ENCODE data around the gene PLPPR5.
"Not testable (repeated sequence)": the region's sequence is repeated elsewhere in the genome, so short reads cannot be mapped to it uniquely, and the experiment has no call there.

The PLPPR5 gene

DNA sequence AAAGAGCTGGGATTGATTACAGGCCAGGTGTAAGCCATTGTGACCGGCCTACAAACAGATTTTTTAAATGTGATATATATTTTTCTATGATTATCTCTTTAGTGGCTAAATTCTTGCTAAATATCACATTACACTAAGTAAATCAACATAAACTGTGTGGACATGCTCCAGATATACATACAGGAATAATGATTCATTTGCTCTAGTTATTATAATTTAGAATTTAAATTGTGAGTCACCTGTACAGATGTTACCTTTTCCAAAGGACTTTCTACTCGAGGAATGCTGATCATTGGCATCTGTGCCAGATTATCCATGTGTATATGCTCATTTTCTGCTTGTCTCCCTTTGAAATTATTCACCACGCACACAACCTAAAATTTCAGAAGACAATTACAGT is 90.1 kb downstream of the PLPPR5 start:
- DNase-seq (ENCODE audit: low spot score), result no peak

DNA sequence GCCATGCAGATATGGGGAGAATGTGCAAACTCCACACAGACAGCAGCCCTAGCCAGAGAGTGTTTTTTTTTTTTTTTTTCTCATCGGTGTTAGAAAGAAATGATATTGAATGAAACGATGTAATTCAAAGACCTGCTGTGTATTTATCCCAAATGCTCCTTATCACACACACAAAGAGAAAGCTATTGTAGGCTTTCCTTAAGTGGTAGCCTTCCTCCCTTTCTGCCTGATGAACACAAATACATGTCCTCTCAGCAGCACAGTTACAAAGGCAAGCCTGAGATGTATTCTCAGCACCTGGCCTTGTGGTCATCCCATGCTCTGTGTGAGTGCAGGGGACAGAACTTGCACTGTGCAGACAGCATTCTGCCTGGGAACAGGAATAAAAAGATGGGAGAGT is 93.8 kb downstream of the PLPPR5 start:
- no peak for DNase-seq (ENCODE audit: low spot score)

DNA sequence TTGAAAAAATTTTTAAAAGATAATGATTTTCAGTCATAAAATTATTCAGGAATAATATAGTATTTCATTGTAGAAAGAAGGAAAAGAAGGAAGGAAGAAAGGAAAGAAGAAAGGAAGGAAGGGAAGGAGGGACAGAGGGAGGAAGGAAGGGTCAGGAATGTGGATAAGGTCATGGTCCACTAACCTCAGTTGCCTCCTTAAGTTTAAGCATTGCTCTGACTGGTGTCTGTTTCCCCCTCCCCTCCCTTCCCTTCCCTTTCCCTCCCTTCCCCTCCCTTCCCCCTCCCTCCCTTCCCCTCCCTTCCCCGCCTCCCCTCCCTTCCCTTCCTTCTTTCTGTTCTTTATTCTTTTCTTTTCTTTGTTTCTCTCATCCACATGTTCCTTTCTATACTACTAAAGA is 95.7 kb downstream of the PLPPR5 start:
- DNase-seq (ENCODE audit: low spot score), result no peak

DNA sequence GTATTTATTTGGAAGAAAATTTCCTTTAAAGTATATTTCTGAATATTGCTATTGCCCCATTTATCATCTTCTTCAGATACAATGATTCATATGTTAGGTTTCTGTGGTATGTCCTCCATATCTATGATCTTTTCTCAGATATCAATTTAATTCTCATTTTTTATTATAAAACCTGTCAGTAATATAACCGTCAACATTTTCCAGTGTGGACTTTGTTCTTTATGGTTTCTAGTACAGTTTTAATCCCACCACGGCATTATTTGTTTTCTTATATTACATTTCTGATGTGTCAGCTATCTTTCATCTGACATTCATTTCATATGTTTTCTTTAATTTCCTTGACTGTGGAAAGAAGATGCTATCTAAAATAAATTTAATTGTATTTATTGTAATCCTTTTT is 97.9 kb downstream of the PLPPR5 start:
- no peak for DNase-seq (ENCODE audit: low spot score)

DNA sequence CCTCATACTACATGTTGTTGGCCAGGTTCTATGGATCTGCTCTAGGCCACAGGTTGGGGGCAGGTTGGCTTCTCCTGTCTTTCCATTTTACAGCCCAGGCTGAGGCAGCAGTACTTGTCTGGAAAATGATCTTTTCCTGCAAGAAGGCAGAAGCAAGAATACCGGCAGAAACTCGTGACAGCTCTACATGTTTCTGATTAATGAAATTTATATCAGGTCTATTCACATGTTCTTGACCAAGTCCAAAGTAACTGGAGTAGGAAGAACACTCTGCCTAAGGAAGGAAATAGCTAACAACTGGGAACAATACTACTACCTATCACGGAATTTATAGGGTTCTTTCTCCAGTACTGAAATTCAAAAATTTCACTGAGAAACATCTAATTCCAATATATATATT is 98.3 kb downstream of the PLPPR5 start:
- no peak for DNase-seq (ENCODE audit: low spot score)

DNA sequence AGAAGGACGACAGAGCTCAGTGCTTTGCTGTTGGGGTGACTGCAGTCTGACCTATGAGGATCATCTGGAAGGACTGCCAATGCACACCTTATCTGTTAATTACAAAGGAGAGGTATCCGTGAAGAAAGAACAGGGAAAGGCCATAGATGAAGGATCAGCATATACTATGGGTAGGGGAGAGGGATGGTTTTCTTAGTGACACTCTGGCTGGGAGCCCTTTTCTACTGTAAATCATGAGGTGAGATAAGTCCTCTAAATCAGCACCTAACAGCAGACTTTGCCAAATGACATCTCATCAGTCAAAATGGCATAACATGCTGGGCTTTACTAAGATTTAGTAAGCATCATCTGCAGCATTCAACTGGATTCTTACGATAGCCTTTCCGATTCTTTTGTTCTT is 100.0 kb downstream of the PLPPR5 start:
- DNase-seq (ENCODE audit: low spot score), result no peak

DNA sequence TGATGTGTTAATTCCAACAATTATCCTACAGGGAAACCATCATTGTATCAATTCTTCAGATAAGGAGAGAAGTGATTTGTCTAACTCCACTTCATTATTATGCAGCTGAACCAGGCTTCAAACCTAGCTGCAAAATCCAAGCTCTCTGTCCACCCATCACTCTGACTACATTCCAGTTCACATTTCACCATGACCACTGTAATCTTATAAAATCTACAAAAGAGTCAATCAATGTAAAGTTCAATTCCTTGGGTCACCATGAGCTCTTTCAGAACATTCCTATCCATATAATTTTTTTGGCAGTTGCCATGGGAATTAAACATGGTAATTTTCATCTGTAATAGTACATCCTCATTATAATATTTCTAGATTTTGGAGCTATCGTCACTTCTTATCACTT is 100.9 kb downstream of the PLPPR5 start:
- DNase-seq (ENCODE audit: low spot score), result no peak

DNA sequence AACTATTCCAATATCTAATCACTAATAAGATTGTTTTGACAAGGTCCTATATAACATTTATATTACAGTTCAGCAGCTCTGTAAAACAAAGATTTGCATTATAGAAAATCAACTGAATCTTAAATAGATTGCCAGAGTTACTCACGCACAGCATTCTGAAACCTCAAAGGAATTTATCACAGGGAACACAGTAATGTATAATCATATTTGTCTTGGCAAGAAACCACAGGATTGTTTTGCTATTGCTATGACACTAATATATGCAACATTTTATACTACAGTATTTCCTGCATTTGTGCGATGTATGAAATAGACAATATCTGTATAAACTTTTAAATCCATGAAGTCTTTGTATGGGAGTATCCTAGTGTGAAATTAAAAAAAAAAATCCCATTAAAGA is 101.4 kb downstream of the PLPPR5 start:
- no peak for DNase-seq (ENCODE audit: low spot score)

DNA sequence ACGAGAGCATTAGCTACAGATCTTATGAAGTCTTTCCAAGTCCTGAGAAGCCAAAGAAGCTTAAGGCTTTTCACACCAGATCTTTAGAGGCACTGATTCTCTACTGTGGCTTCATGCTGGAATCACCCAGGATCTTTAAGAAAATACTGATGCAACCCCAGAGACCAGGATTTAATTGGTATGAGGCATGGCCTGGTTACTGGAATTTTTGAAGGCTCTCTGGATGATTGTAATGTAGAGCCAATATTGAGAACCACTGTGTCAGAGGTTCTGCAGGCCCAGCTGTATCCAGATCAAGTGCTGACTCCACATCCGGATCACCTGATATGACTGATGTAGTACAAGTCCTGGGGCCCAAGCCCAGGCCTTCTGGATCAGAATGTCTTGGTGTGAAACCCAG is 105.7 kb downstream of the PLPPR5 start:
- no peak for DNase-seq (ENCODE audit: low spot score)

DNA sequence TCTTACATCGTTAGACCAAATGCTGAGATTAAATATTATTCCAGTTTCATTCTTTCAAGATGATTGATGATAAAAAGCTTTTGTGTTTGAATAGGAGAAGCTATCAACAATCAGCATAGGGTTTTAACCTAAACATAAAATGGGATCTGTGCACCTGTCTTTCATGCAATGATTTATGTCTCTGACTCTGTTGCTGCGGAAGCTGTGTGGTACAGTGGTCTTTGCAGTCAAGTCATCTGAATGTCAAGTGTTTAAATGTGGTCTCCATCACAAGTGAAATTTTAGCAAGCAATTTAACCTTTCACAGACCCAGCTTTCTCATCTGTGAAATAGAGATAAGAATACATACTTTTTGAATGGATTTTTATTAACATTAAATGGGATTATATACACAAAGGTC is 107.2 kb downstream of the PLPPR5 start:
- DNase-seq (ENCODE audit: low spot score), result no peak

DNA sequence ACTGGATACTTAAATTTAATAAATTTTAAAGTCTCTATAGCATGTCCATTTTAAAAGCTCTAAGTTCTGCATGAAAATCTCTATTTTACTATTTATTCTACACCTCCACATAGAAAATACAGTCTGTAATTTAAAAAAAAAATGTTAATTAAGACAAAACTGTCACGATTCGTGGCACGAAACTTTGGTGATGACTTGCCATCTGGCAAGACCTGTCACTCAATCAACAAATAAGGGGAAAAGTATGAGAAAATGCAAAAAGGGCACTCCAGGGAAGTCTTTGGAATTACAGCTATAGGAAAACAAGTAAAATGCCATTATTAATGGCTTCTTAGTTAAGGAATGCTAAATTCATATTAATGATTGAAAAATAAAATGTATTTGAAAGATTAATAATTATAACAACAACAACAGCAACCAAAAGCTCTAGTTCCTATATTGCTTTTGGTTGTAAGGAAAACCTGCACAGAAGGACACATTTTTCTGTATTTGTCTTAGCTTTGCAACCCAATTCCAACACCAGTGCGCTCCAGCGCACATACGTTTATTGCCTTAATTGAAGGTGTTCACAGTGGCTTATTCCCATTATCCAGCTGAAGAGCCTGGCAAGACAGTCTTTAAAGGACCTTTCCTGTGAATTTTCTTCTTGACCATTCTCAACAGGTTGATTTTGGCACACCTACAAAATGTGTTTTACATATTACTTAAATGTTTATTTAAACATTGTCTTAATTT is 107.8 kb downstream of the PLPPR5 start:
- no peak for DNase-seq (ENCODE audit: low spot score)

DNA sequence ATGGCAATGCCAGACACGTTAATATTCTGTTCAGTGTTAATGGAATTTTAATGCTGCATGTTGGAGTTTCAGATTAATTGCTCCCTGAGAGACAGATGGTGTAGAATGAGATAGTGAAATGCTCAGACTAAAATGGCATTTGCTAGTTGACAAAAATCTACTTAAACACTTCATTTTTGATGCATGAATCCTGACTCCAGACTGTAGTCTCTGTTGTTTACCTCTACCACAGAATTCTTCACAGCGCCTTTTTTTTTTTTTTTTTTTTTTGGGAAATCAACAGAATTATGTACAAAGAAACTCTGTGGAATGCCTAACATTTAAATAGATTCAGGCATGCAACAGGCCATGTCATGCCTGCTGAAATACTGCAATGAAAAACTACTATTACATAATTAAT is 111.3 kb downstream of the PLPPR5 start:
- DNase-seq (ENCODE audit: low spot score), result no peak

DNA sequence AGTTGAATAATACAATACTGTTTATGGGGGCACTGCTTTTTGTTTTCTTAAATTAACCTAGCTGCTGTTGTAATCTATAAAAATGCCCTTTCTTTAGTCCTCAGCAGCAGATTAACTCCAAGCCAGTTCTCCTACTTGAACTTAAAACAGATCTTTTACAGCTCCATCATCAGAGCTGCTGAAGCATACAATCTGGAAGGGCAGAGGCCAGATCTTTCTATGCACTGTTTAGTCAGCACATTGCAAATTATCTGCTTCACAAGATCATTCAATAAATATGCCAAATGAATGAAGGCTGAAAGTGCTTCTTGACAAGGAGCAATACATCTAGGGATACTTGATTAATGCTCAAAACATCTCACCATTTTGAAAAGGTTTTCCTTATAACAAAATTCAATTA is 115.8 kb downstream of the PLPPR5 start:
- no peak for DNase-seq (ENCODE audit: low spot score)

DNA sequence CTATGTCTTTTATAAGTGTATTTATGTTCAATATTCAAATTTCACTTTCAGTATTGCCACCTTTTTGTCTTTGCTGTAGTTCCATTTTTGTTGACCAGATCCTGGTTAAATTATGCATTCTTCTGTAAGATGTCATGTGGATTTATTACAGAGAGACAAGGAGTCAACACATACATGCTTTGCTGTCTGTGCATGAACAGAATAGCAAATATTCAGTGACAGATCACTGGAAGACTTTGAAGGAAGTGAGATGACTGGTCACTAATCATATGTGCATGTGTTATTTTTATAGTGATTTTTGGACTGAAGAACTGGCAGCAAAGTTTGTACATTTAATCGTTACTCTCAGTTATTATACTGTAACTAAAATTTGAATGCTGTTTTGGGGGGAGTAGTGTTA is 117.2 kb downstream of the PLPPR5 start:
- no peak for DNase-seq (ENCODE audit: low spot score)

DNA sequence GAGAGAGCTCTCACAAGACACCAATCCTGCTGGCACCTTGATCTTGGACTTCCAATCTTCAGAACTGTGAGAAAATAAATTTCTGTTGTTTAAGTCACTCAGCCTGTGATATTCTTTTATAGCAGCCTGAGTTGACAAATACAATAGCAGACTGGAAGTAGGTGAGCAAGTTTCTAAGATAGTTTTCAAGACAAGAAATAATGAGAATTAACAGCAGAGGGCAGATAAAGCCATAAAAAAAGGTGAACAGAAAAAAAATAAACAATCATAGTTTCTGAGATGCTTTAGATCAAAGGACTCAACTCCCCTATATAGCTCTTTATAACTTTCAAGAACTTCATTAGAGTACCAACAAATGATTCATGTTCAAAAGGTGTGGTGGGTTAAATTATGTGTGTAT is 119.8 kb downstream of the PLPPR5 start:
- no peak for DNase-seq (ENCODE audit: low spot score)

DNA sequence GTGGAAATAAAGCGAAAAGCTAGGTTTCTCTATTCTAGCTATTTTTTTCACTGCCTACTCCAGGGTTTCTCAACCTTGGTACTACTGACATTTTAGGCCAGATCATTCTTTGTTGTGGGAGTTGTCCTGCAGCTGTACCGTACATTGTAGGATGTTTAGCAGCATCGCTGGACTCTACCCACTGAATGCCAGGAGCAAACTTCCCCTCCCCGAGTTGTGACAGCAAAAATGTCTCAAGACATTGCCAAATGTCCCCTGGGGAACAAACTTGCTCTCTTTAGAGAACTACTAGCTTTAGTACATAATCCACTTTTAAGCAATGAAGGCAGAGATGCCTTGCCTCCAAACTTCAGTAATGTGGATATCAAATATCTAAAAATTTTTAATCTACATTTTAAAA is 122.8 kb downstream of the PLPPR5 start:
- no peak for DNase-seq (ENCODE audit: low spot score)

DNA sequence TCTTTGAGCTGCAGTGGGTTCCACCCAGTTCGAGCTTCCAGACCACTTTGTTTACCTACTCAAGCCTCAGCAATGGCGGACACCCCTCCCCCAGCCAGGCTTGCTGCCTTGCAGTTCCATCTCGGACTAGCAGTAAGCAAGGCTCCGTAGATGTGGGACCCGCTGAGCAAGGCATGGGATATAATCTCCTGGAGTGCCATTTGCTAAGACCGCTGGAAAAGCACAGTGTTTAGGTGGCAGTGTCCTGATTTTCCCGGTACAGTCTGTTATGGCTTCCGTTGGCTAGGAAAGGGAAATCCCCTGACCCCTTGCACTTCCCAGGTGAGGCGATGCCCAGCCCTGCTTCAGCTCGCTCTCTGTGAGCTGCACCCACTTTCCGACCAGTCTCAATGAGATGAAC is 123.4 kb downstream of the PLPPR5 start:
- DNase-seq (ENCODE audit: low spot score), result not testable (repeated sequence)

DNA sequence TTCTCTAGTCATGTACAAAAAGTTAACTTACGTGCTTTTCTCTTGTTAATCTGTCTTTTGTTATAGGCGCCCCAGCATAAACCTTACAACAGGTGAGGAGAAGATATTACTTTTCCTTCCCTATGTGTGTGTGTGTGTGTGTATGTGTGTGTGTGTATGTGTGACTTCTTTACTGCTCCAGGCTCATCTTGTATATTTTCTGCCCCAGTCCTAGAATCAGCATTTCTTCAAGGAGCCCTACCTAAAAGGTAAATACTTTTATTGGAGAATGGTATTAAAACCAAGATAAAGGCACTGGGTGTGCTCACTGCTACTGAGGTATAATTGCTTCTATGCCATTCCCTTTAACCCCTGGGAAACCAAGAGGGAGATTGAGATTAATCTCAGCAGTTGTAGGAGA is 129.8 kb downstream of the PLPPR5 start:
- DNase-seq (ENCODE audit: low spot score), result no peak

DNA sequence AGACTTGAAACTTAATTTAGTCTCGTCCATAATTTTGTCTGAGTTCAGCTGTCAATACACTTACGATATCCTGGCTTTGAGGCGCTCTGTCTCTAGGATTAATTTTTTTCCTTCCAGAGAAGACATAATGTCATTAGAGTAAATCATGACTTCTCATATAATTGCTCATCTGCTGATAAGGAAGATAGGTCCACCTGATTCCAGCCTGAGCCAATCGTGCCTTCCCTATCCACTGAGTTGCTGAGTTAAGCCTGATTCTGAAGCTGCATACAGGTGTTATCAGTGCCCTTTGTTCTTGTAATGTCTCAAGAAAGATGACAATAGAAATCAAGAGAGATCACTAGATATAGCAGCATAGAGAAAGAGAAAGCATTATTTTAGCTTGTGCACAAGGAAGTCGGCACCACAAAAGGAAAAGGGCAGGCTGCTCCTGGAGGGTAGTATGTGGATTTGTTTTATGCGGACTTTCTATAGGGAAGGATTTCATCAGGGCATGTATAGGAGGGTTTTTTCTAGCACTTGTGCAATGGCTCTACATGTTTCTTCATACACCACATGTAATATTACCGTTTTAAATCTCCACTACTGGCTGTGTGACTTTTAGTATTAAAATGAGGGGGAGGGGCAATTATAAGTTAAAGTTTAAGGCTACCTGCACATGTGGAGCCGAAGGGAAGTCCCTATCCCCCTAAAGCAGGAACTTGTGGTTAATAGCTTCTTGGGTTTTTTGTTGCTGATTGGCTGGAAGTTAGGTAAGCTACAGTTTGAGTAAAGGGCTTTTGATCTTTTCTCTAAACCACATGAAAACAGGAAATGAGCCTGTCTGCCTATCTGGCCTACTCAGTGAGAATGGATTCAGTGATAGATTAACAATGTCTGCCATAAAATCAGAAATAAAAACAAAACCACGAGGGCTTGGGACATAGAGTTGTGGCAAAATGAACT is 133.4 kb downstream of the PLPPR5 start:
- DNase-seq (ENCODE audit: low spot score), result no peak

DNA sequence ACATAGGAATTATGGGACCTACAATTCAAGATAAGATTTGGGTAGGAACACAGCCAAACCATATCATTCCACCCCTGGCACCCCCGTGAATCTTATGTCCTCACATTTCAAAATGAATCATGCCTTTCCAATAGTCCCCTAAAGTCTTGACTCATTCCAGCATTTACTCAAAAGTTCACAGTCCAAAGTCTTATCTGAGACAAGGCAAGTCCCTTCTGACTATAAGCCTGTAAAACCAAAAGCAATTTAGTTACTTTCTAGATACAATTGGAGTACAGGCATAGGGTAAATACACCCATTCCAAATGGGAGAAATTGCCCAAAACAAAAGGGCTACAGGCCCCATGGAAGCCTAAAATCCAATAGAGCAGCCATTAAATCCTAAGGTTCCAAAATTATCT is 138.9 kb downstream of the PLPPR5 start:
- DNase-seq (ENCODE audit: low spot score), result no peak

DNA sequence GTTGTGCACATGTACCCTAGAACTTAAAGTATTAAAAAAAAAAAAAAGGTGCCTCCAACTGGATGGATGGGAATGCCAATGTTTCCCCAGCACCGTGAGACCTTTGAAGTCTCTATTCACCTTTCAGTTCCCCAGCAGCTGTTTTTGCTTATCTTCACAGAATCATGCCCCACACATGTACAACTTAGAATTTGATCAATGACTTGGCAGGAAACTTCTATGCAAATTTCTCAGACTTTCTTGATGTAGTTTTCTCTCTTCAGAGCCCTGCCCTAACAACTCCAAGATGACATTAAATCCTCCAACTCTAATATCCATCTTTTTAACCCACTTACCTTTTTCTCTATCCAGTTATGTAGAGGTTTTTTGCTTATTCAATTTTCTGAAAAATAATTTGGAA is 144.3 kb downstream of the PLPPR5 start:
- DNase-seq (ENCODE audit: low spot score), result no peak

DNA sequence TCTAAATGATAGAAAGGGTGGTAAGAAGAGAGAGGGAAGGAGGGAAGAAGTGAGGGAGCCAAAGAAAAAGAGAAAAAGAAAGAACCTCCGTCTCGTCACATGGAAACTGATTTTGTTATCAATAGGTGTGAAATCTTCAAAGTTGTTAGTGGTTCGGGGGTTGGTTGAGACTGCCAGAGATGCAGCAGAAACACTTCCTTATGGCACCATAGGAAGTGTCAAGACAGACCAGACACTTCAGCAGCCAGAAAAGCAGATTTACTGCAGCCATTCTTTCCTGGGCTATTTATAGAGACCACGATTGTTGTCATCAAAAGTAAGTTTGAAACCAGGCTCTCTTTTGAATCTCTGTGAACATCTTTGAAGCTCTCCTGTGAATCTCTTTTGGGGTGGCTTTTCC is 150.5 kb downstream of the PLPPR5 start:
- DNase-seq (ENCODE audit: low spot score), result no peak

DNA sequence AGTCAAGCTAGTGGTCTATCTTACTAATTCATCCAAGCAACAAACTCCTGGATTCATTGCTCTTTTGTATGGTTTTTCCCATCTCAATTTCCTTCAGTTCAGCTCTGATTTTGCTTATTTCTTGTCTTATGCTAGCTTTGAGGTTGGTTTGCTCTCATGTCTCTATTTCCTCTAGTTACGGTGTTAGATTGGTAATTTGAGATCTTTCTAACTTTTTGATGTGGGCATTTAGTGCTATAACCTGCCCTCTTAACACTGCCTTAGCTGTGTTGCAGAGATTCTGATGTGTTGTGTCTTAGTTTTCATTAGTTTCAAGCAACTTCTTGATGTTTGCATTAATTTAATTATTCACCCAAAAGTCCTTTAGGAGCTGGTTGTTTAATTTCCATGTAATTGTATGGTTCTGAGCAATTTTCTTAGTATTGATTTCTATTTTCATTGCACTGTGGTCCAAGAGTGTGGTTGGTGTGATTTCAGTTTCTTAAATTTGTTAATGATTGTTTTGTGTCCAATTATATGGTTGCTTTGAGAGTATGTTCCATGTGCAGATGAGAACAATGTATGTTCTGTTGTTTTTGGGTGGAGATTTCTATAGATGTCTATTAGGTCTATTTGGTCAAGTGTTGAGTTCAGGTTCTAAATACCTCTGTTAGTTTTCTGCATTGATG is 154.6 kb downstream of the PLPPR5 start:
- DNase-seq (ENCODE audit: low spot score), result no peak

All from hematopoietic multipotent progenitor cell treated with erythropoietin and hydrocortisone succinate and interleukin-3 and kit ligand, for 15 days (in vitro differentiated cells).